ENCODE measurements around the gene HYAL2. TPM values are rescaled to one million over a fixed set of nuclear protein-coding genes. Genes with fewer than 3 reads are reported as not detected.

Gene HYAL2
- total RNA-seq, 1 donor, result 27.0 TPM

DNA sequence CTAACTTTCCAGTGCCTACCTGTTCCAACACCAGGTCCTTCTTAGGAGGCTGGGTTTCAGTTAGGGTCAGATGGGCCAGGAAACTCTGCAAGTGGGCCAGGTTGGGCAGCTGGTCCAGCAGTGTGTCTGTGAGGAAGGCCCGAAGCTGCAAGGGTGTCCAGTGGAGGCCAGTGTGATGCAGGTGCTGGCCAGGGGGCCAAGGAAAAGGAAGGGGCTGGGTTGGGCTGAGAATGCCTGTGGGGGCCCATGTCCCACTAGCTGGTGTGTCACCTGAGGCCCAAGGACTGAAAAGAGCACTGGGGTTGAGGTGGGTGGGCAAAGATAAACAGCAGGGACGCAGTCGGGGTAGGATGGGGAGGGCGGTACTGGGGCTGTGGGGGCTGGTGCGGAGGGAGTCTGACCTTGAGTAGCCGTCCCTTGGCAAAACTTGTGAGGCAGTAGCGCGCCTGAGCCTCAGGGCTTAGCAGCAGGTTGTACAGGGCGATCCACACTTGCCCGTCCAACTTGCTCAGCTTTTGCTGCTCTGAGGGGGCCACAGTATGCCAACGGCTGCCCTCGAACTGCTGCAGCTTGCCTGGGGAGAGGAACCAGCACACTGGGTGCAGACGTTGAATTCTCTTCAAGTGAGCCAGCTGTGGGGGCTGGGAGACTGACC, 19.6 kb upstream of the HYAL2 start:
- H3K4me3 ChIP-seq (ENCODE audit: low read depth, low read length), result no peak overlapping the region
- no peak for DNase-seq (ENCODE audit: low read depth)
- TF ChIP-seq, protein P1, sequence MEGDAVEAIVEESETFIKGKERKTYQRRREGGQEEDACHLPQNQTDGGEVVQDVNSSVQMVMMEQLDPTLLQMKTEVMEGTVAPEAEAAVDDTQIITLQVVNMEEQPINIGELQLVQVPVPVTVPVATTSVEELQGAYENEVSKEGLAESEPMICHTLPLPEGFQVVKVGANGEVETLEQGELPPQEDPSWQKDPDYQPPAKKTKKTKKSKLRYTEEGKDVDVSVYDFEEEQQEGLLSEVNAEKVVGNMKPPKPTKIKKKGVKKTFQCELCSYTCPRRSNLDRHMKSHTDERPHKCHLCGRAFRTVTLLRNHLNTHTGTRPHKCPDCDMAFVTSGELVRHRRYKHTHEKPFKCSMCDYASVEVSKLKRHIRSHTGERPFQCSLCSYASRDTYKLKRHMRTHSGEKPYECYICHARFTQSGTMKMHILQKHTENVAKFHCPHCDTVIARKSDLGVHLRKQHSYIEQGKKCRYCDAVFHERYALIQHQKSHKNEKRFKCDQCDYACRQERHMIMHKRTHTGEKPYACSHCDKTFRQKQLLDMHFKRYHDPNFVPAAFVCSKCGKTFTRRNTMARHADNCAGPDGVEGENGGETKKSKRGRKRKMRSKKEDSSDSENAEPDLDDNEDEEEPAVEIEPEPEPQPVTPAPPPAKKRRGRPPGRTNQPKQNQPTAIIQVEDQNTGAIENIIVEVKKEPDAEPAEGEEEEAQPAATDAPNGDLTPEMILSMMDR (IDR thresholded peaks at IDR 0.05; ENCODE audit: insufficient read depth, low read length), result no peak

DNA sequence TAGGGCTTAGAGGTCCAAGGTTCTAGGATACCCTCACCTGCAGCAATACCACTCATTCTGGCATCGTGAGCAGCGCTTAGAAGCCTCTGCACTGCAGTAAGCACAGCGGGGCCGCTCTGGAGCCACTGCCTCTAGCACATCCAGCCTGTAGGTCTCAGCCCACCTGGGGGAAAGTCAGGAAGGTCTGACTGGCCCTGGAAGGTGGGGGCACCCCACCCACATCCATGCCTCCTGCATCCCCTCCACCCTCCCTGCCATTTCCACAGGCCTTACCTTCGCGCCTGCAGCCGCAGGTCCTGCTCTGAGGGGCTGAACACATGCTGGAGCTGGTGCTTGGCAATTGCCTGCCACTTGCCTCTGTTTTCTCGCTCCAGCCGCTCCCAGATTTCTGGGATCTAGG, 19.0 kb upstream of the HYAL2 start:
- TF ChIP-seq, protein P1 (IDR thresholded peaks at IDR 0.05; ENCODE audit: insufficient read depth, low read length), result no peak
- DNase-seq (ENCODE audit: low read depth), result no peak
- H3K4me3 ChIP-seq (ENCODE audit: low read depth, low read length), result peak overlapping the region; percentile 69

DNA sequence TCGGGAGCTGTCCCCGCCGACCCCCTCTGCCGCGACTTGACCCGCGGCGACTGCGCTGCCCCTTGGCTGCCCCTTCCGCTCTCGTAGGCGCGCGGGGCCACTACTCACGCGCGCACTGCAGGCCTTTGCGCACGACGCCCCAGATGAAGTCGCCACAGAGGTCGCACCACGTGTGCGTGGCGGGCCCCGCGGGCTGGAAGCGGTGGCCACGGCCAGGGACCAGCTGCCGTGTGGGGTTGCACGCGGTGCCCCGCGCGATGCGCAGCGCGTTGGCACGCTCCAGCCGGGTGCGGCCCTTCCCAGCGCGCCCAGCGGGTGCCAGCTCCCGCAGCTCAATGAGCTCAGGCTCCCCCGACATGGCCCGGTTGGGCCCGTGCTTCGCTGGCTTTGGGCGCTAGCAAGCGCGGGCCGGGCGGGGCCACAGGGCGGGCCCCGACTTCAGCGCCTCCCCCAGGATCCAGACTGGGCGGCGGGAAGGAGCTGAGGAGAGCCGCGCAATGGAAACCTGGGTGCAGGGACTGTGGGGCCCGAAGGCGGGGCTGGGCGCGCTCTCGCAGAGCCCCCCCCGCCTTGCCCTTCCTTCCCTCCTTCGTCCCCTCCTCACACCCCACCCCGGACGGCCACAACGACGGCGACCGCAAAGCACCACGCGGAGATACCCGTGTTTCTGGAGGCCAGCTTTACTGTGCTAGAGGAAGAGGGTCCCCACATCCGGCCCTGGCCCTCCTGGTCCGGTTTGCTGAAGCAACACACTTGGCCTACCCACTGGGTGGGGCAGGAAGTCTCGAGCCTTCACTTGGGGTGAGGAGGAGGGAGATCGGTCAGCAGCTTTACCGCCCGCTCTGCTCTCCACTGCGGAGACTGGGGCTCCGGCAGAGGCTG, 18.1 kb upstream of the HYAL2 start, which contains the start of gene RASSF1:
Gene RASSF1 (minus strand): TSS at position 389 of the 882 bp plus-strand sequence. CDS start 31 bp downstream, at position 358.
- TF ChIP-seq, protein P1 (IDR thresholded peaks at IDR 0.05; ENCODE audit: insufficient read depth, low read length), result no peak
- peak; percentile 57 for DNase-seq (ENCODE audit: low read depth)
- peak within 1 kb of the TSS; percentile 69 for H3K4me3 ChIP-seq (ENCODE audit: low read depth, low read length)

DNA sequence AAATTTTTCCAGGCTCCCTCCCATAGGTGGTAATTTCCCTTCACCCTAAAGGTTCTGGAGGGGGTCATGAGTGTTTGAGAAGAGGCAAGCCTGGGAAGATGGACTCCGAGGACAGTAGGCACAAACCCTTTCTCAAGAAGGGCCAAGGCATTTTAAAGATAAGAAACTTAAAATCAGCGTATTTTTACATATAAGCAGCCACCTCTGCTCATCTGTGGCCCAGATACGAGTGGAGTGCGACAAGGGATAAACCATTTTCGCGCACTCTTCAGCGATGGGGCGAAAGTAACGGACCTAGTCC, 17.6 kb upstream of the HYAL2 start:
- TF ChIP-seq, protein P1 (IDR thresholded peaks at IDR 0.05; ENCODE audit: insufficient read depth, low read length), result no peak
- peak overlapping the region; percentile 69 for H3K4me3 ChIP-seq (ENCODE audit: low read depth, low read length)
- DNase-seq (ENCODE audit: low read depth), result no peak

DNA sequence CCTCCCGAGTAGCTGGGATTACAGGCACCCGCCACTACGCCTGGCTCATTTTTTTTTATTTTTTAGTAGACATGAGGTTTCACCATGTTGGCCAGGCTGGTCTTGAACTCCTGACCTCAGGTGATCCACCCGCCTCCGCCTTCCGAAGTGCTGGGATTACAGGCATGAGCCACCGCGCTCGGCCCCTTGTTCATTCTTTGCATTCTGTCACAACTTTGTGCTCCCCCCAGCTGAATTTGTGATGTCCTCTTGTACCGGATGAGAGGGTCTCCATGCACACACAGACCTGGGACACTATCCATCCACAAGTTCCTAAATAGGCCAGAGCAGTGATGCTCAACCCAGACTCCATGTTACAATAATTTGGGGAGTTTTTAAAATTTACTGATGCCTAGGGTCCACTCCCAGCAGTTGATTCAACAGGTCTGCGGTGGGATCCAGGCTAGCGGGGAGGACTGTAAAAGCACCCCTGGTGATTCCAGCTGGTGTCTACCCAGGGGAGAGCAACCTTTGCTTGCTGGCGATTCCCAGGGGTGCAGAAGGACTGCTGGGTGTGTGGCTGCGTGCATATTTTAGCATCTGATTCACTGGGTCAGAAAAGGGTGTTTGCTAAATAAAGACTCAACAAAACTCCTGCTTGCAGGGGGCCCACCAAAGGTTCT, 17.1 kb upstream of the HYAL2 start:
- peak; percentile 65 for DNase-seq (ENCODE audit: low read depth)
- H3K4me3 ChIP-seq (ENCODE audit: low read depth, low read length), result peak overlapping the region; percentile 69
- TF ChIP-seq, protein P1 (IDR thresholded peaks at IDR 0.05; ENCODE audit: insufficient read depth, low read length), result no peak

DNA sequence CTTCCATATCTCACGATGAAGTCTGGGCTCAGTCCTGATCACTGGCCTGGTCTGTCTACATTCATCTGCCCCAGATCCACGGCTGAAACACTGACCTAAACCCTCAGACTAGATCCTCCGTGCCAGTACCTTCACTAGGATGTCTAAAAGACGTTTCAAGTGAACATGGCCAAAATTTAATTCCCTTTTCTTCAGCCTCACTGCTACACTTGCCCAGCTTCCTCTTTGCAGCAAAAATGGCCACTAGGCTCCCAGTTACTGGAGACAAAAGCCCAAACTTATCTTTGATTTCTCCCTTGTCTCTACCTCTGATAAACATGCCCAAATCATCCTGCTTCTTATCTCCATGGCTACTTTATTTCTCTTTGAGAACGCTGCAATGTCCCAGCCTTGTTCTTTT, 16.4 kb upstream of the HYAL2 start:
- H3K4me3 ChIP-seq (ENCODE audit: low read depth, low read length), result peak overlapping the region; percentile 32
- no peak for DNase-seq (ENCODE audit: low read depth)
- TF ChIP-seq, protein P1 (IDR thresholded peaks at IDR 0.05; ENCODE audit: insufficient read depth, low read length), result no peak
